C4-2B (cell line): Measurements from ENCODE around the gene OR7C2.

Experiments
- ZFX ChIP-seq: fragments of 450-650 bp; IDR thresholded peaks from 2 replicates; pipeline ENCODE4 v1.6.1; 2017
- TF ChIP-seq, protein P1 (sequence below): fragments of 450-650 bp; conservative IDR thresholded peaks from 2 replicates; pipeline ENCODE4 v1.5.1; 2017; ENCODE audit warnings: mild to moderate bottlenecking

GRCh38 chr19:14916848-14917247, 24.4 kb upstream of the OR7C2 start:
- TF ChIP-seq, protein P1, sequence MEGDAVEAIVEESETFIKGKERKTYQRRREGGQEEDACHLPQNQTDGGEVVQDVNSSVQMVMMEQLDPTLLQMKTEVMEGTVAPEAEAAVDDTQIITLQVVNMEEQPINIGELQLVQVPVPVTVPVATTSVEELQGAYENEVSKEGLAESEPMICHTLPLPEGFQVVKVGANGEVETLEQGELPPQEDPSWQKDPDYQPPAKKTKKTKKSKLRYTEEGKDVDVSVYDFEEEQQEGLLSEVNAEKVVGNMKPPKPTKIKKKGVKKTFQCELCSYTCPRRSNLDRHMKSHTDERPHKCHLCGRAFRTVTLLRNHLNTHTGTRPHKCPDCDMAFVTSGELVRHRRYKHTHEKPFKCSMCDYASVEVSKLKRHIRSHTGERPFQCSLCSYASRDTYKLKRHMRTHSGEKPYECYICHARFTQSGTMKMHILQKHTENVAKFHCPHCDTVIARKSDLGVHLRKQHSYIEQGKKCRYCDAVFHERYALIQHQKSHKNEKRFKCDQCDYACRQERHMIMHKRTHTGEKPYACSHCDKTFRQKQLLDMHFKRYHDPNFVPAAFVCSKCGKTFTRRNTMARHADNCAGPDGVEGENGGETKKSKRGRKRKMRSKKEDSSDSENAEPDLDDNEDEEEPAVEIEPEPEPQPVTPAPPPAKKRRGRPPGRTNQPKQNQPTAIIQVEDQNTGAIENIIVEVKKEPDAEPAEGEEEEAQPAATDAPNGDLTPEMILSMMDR, result peak; percentile 22; the same call in 1 of the 2 replicates
- no peak for TF ChIP-seq ZFX
